GM19238 (cell line): ENCODE data around the gene SULF2.

Source experiments
- DNase-seq: peaks from one replicate; pipeline ENCODE4 v3.0.0; 2011; ENCODE audit warnings: low spot score; ENCODE audit not compliant: insufficient read length

SULF2 gene

GRCh38 chr20:47784599-47785310 is 526 bp downstream of the SULF2 start:
- DNase-seq = no peak

- no peak for DNase-seq
Measured at GRCh38 chr20:47783828-47784598, 1.3 kb downstream of the SULF2 start.

GRCh38 chr20:47782920-47783552 is 2.2 kb downstream of the SULF2 start:
- DNase-seq = no peak

DNA sequence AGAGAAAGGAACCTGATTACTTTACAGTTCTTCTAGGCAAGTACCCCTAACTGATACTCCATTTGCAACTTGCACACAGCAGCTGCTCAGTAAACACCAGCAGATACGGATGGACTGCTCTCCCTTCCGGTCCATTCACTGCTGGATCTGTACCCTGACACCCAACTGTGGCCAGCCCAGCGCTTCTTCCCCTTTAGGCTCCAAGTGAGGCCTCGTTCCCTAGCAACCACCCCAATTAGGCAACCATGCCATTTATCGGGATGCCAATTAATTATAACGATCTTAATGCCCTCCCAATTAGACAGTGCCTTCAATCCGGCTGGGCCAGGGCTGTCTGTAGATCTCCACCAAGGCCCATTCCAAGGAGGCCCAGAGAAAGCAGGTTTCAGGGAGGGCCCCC is 3.2 kb downstream of the SULF2 start:
- no peak for DNase-seq

GRCh38 chr20:47781632-47782031 is 3.6 kb downstream of the SULF2 start:
- DNase-seq = no peak

DNA sequence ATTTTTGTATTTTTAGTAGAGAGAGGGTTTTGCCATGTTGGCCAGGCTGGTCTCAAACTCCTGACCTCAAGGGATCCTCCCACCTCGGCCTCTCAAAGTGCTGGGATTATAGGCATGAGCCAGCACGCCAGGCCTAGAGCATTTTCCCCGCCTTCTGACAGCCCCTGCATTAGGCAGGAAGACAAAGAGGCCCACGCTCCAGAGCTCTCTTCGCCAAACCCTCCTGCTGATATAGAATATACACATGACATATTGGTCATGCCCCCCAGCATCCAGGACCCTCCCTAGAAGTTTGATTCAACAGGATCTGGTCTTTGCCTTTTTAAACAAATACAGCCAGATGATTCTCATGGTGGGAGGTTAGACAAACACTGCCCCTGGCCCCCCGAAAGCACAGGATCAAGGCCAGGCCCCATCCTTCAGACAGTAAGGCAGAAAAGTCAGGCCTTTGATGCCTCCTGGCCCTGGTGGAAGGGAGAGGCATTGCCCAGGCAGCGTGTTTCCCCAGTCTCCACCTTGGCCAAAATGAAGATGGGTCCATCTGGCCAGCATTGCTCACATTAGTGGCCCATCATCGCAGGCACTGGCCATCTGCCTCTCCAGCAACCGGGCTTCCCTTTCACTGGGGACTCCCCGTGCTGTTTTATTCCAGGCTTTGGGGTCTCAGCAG is 4.4 kb downstream of the SULF2 start:
- no peak for DNase-seq

GRCh38 chr20:47778398-47779354 is 6.6 kb downstream of the SULF2 start:
- no peak for DNase-seq

GRCh38 chr20:47777220-47777619 is 8.1 kb downstream of the SULF2 start:
- DNase-seq = no peak

- no peak for DNase-seq
Measured at GRCh38 chr20:47776639-47777038, 8.6 kb downstream of the SULF2 start.

- no peak for DNase-seq
Measured at GRCh38 chr20:47775841-47776240, 9.4 kb downstream of the SULF2 start.

- no peak for DNase-seq
Measured at GRCh38 chr20:47775039-47775438, 10.2 kb downstream of the SULF2 start.

DNA sequence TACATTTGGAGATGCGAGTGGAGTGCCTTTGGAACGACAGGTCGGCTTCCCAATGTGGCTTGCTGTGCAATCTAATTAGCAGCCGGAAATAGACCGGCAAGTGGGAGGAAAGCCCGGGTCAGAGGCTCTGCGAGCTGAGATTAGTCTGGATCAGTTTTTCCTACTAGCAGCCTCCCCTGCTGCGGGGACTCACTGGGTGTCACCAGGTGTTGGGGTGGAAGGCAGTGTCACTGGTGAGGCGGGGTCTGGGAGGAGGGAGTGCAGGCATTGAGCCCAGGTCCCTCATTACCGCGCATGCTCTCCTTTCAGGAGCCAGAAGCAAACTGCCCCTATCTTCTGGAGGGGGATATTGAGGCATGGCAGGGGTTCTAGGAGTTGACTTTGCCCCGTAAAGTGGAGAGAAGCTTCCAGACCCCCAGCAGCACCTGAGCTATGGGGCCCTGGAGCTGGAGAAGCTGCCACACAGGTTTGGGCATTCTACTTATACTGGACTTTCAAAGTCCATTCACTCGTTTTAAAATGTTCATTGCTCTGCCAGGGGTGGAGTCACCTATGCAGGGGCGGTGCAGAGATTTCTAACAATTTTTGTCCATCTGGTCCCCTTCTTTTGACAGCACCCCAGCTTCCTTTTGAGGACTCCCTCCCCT is 11.0 kb downstream of the SULF2 start:
- no peak for DNase-seq

GRCh38 chr20:47773371-47773786 is 11.9 kb downstream of the SULF2 start:
- DNase-seq = no peak

- DNase-seq = no peak
Measured at GRCh38 chr20:47770935-47771334, 14.3 kb downstream of the SULF2 start.

DNA sequence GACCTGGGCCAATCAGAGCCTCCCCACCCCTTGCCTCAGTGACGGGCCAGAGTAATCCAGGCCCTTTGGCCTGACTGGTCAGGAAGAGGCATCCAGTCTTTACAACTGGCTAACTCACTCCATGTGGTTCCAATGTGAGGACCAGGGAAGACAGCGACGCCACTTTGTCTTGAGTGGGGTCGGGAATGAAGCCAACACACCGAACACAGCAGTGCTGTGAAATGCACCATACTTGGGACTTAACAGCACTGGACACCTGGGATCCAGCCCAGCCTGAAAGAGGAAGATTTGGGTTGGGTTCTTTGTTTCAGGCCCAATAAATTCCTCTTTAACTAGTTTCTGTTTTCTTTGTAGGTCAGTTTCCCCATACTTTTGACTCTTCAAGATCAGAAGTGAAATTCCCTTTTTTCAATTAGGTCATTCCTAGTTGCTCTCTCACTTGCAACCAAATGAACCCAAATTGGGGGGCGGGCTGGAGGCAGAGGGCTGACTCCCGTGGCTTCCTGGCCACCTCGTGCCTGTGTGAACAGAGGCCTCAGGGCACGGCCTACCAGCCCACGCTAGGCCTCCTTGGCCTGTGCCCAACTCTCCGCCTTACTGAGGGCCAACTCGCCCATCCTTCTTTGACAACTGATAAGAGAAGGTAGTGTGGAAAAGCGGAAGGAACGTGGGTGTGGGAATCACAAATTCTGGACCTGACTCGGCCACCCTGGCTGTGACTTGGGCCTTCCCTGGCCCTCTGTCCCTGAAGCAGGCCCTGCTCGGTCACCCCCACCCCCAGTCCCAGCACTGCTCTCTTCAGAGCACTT is 17.1 kb downstream of the SULF2 start:
- DNase-seq = no peak

DNA sequence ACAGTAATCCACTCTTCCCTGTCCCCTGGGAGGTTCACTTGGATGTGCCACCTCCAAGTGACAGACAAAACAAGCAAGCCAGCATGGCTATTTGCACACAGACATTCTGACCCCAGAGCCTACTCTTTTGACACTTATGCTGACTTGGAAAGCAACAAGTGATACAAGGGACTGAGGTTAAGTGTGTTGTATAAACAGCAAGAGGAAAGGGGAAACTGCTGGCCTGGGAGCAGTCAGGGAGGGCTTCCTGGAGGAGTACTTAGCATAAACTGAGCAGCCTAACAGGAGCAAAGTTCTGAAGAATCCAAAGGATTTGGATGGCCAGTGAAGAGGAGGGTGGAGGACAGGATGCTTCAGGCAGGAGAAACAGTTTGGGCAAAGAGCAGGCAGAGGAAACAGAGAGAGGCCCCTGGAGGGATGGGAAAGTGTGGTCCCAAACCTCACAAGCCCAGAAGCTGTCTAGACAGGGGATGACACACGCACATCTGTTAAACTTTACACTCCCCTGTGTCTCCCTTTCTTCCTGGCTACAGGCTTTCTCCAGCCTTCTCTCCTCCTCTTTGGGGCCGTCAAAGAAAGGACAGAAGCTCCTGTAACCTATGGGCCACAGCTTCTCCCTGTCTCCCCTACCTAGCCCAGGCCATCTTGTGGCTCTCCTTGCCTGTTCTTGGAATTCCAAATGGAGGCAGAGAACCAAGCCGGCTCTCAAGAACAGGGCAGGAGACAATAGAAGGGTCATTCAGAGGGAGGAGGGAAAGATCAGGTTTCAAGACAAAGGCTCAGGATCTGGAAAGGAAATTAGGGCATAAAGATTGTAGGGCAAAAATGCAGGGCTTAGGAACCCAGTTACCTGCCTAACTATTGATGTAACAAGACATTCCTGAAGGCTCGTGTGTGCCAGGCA is 19.3 kb downstream of the SULF2 start:
- DNase-seq = no peak

GRCh38 chr20:47765271-47765670 is 20.0 kb downstream of the SULF2 start:
- DNase-seq = no peak

DNA sequence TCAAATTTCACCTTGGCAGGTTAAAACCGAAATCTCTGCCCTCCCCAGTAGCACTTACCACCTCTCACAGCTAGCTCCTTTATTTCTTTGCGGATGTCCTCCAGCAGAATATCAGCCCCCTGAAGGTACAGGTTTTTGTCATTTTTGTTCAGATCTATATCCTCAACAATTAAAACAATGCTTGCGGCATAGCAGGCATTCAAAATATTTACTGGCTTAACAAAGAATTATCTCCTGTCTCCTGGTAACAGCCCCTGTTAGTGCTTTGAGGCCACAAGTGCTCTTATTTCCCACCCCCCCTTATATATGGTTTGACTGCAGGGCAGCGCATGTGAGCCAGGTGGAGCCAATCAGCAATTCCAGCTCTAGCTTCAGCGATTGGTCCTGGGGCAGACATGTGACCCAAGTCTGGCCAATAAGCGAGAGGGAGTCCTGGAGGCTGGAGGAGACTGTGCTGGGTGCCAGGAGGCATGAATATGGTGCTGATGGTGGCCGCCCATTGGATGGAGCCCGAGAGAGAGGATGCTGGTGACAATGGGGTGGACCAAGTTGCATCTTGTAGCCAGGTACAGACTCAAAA is 21.0 kb downstream of the SULF2 start:
- no peak for DNase-seq
